H1 (cell line): ENCODE data around the gene TAS1R3. TPM values are rescaled to one million over a fixed set of nuclear protein-coding genes. Genes with fewer than 3 reads are reported as not detected.

Source experiments
- CTCF ChIA-PET: fragments of 300-600 bp; sonication (Branson Sonifier 250); formaldehyde crosslinking; loops from one replicate; lab custom pipeline; 2021; ENCODE audit not compliant: partially characterized antibody; lab: Charles Lee
- POLR2A ChIA-PET: fragments of 300-600 bp; sonication (Branson Sonifier 250); formaldehyde crosslinking; loops from one replicate; lab custom pipeline; 2021; ENCODE audit warnings: inconsistent platforms; ENCODE audit not compliant: partially characterized antibody; lab: Charles Lee
- DNase-seq, 2 experiments: peaks; one replicate each; pipeline versions ENCODE4 v3.0.0 to v3.0.0-alpha.2; 2010 to 2022; ENCODE audit warnings: low spot score in 2 of 2, low read depth in 1 of 2, mixed read lengths in 1 of 2
- FAIRE-seq: peaks from 2 replicates; lab custom pipeline; 2011; peaks lifted over from hg19 to GRCh38; lab: Jason Lieb, UNC
- H2AFZ ChIP-seq: 2 replicates; pipeline ENCODE4 v1.8.1; 2012; ENCODE audit warnings: low read length, inconsistent platforms
- H2AK5ac ChIP-seq: 2 replicates; pipeline ENCODE4 v1.6.1; 2013; ENCODE audit warnings: low read depth, low read length
- H2BK120ac ChIP-seq: replicated peaks from 2 replicates; pipeline ENCODE3; 2013; ENCODE audit warnings: low read depth, low read length, inconsistent platforms
- H2BK12ac ChIP-seq: 2 replicates; pipeline ENCODE4 v1.6.1; 2013; ENCODE audit warnings: low read depth, low read length
- H2BK15ac ChIP-seq: 2 replicates; pipeline ENCODE4 v1.6.1; 2013; ENCODE audit warnings: low read length
- H2BK20ac ChIP-seq: 2 replicates; pipeline ENCODE4 v1.6.1; 2013; ENCODE audit warnings: low read length
- H2BK5ac ChIP-seq: 2 replicates; pipeline ENCODE4 v1.6.1; 2013; ENCODE audit warnings: low read depth, low read length
- H3K14ac ChIP-seq: 2 replicates; pipeline ENCODE4 v1.6.1; 2013; ENCODE audit warnings: inconsistent platforms; ENCODE audit not compliant: insufficient read length
- H3K18ac ChIP-seq: 2 replicates; pipeline ENCODE4 v1.6.1; 2013; ENCODE audit warnings: low read length; ENCODE audit errors: extremely low read depth
- H3K23ac ChIP-seq: 2 replicates; pipeline ENCODE4 v1.6.1; 2013; ENCODE audit warnings: inconsistent platforms; ENCODE audit not compliant: insufficient read length
- H3K23me2 ChIP-seq: 2 replicates; pipeline ENCODE4 v1.6.1; 2013; ENCODE audit warnings: low read depth, low read length
- H3K27ac ChIP-seq: 2 replicates; pipeline ENCODE4 v1.6.1; 2011; ENCODE audit warnings: low read depth, low read length, inconsistent platforms
- H3K27me3 ChIP-seq, 4 experiments: replicated peaks in 1 of 4; 1 replicate in 1 of 4; 2 replicates in 3 of 4; pipeline versions ENCODE4 v1.6.1 to v1.8.1; 2011 to 2013; ENCODE audit warnings: low read length in 3 of 4, mild to moderate bottlenecking in 3 of 4, inconsistent platforms in 2 of 4, mixed read lengths in 2 of 4, moderate library complexity in 1 of 4; ENCODE audit not compliant: control insufficient read depth in 3 of 4, insufficient read depth in 3 of 4; ENCODE audit errors: extremely low read depth in 1 of 4
- H3K36me3 ChIP-seq, 4 experiments: 2 replicates each; pipeline versions ENCODE4 v1.6.1 to v1.8.1; 2011 to 2013; ENCODE audit warnings: mild to moderate bottlenecking in 4 of 4, low read length in 3 of 4, moderate library complexity in 2 of 4, control low read depth in 1 of 4, inconsistent platforms in 1 of 4; ENCODE audit not compliant: insufficient read depth in 4 of 4, control insufficient read depth in 2 of 4
- H3K4ac ChIP-seq: replicated peaks from 2 replicates; pipeline ENCODE3; 2013; ENCODE audit warnings: low read length, low read depth, mixed read lengths, inconsistent platforms; ENCODE audit not compliant: insufficient read length
- H3K4me1 ChIP-seq, 4 experiments: replicated peaks in 1 of 4; 1 replicate in 1 of 4; 2 replicates in 3 of 4; pipeline versions ENCODE4 v1.6.1 to v1.8.1; 2011 to 2013; ENCODE audit warnings: low read length in 3 of 4, inconsistent platforms in 2 of 4, mixed read lengths in 1 of 4; ENCODE audit not compliant: insufficient read depth in 4 of 4, control insufficient read depth in 3 of 4
- H3K4me2 ChIP-seq, 2 experiments: 2 replicates each; pipeline versions ENCODE4 v1.6.1 to v1.8.1; 2011 to 2013; ENCODE audit warnings: low read depth in 2 of 2, low read length in 2 of 2, control low read depth in 1 of 2, inconsistent platforms in 1 of 2, mild to moderate bottlenecking in 1 of 2; ENCODE audit not compliant: insufficient read depth in 1 of 2
- H3K4me3 ChIP-seq, 4 experiments: fragments of 200-600, 300-600 bp in 1 of 4; sonication (generic), shearing (Covaris generic), sonication (Bioruptor Twin) in 1 of 4; 2 replicates each; pipeline versions ENCODE4 v1.5.1 to v1.8.1; 2011 to 2016; ENCODE audit warnings: low read length in 4 of 4, low read depth in 3 of 4, control low read depth in 2 of 4, inconsistent platforms in 2 of 4, mild to moderate bottlenecking in 2 of 4, mixed read lengths in 1 of 4, moderate library complexity in 1 of 4; ENCODE audit not compliant: insufficient read depth in 2 of 4; ENCODE audit errors: extremely low read depth in 1 of 4
- H3K56ac ChIP-seq: replicated peaks from 2 replicates; pipeline ENCODE3; 2013; ENCODE audit warnings: low read depth, mild to moderate bottlenecking, mixed read lengths, low read length, inconsistent platforms; ENCODE audit not compliant: insufficient read length
- H3K79me1 ChIP-seq: 2 replicates; pipeline ENCODE4 v1.6.1; 2013; ENCODE audit warnings: low read depth, low read length, control low read depth
- H3K79me2 ChIP-seq, 2 experiments: 2 replicates each; pipeline versions ENCODE4 v1.6.1 to v1.8.1; 2012 to 2013; ENCODE audit warnings: low read length in 2 of 2, mild to moderate bottlenecking in 2 of 2, inconsistent platforms in 1 of 2; ENCODE audit not compliant: insufficient read depth in 2 of 2, control insufficient read depth in 1 of 2
- H3K9ac ChIP-seq, 4 experiments: replicated peaks in 1 of 4; 1 replicate in 1 of 4; 2 replicates in 3 of 4; pipeline versions ENCODE4 v1.6.1 to v1.8.1; 2011 to 2013; ENCODE audit warnings: low read depth in 3 of 4, low read length in 3 of 4, control low read depth in 2 of 4, mild to moderate bottlenecking in 2 of 4, moderate library complexity in 2 of 4, inconsistent platforms in 1 of 4; ENCODE audit errors: extremely low read depth in 1 of 4
- H3K9me3 ChIP-seq, 2 experiments: 2 replicates each; pipeline versions ENCODE4 v1.6.1 to v1.8.1; 2012 to 2013; ENCODE audit warnings: mild to moderate bottlenecking in 2 of 2, moderate library complexity in 2 of 2, control low read depth in 1 of 2, inconsistent platforms in 1 of 2, low read depth in 1 of 2, low read length in 1 of 2, mixed read lengths in 1 of 2; ENCODE audit not compliant: insufficient read depth in 2 of 2
- H4K20me1 ChIP-seq, 2 experiments: replicated peaks in 1 of 2; 2 replicates each; pipeline versions ENCODE3 to v1.8.1; 2011 to 2013; ENCODE audit warnings: inconsistent platforms in 2 of 2, low read length in 2 of 2, mild to moderate bottlenecking in 1 of 2; ENCODE audit not compliant: insufficient read depth in 2 of 2, control insufficient read depth in 1 of 2
- H4K5ac ChIP-seq: 2 replicates; pipeline ENCODE4 v1.6.1; 2013; ENCODE audit warnings: low read length, low read depth, mixed read lengths, inconsistent platforms; ENCODE audit not compliant: insufficient read length
- H4K8ac ChIP-seq: 2 replicates; pipeline ENCODE4 v1.8.0; 2013; ENCODE audit warnings: mild to moderate bottlenecking, moderate library complexity, low read length, inconsistent platforms; ENCODE audit not compliant: insufficient read depth; ENCODE audit errors: extremely low read depth
- H4K91ac ChIP-seq: replicated peaks from 2 replicates; pipeline ENCODE3; 2013; ENCODE audit warnings: low read length, mixed read lengths, inconsistent platforms; ENCODE audit not compliant: insufficient read length
- ATF3 ChIP-seq: IDR thresholded peaks from 2 replicates; pipeline ENCODE4 v1.6.1; 2011; ENCODE audit warnings: low read depth, mild to moderate bottlenecking, low read length; ENCODE audit not compliant: insufficient read depth
- EGR1 ChIP-seq: IDR thresholded peaks from 2 replicates; pipeline ENCODE4 v1.6.1; 2011; ENCODE audit warnings: low read depth, low read length, borderline replicate concordance
- RNF2 ChIP-seq: fragments of 200-900, 300-1000 bp; sonication (generic); IDR thresholded peaks from 2 replicates; pipeline ENCODE4 v1.7.1; 2016; ENCODE audit warnings: borderline replicate concordance, low read depth, mild to moderate bottlenecking, antibody characterized with exemption, low read length; ENCODE audit not compliant: poor library complexity, severe bottlenecking; ENCODE audit errors: missing control alignments
- WGBS, 2 experiments: shearing (Covaris generic) in 1 of 2; methylation state at CpG; one replicate each; pipeline versions ENCODE4 v1.1.6 to v1.1.7; 2013 to 2015; ENCODE audit warnings: low lambda C conversion rate in 2 of 2, mixed read lengths in 2 of 2, inconsistent platforms in 1 of 2, low coverage in 1 of 2, missing lambda C conversion rate in 1 of 2; ENCODE audit not compliant: insufficient replicate concordance in 2 of 2, insufficient coverage in 1 of 2, insufficient read length in 1 of 2; ENCODE audit errors: extremely low coverage in 1 of 2, missing lambda C conversion rate in 1 of 2; 5-methylcytosine and 5-hydroxymethylcytosine counted together
- polyA plus RNA-seq, 7 experiments: library from polyadenylated mRNA; depleted of rRNA in 3 of 7; stranded (reverse) in 5 of 7; unstranded in 2 of 7; fragments of >200 nt in 5 of 7; fragments of 200-250 nt in 2 of 7; gene quantifications; 1 replicate in 5 of 7; 2 replicates in 1 of 7; 4 replicates in 1 of 7; pipeline versions ENCODE4 v1.2.1 to v1.2.3, GENCODE V29; 2011 to 2013; ENCODE audit warnings: missing spikeins in 2 of 7, mixed read lengths in 2 of 7
- total RNA-seq: library from RNA; stranded (reverse); fragmentation: NEBNext Ultra II Directional; extraction: Animal tissue kit (Norgen Biotek cat#: 25700); gene quantifications from 2 replicates; pipeline ENCODE4 v1.2.1, GENCODE V29; 2021

TAS1R3 gene
- total and polyA plus RNA-seq, 2 of the 8 experiments (the other 6 are each of a cell fraction or from before 2014, with no cell fraction given), result 0.03 to 0.19 TPM

- CTCF ChIA-PET, result interaction anchor here (0.5 kb wide), 1 partner anchor 340 kb away, joined by 3 read pairs; no protein-coding TSS in a partner anchor
- FAIRE-seq (no peak), DNase-seq (no peak)
- no peak overlapping the region for H2BK12ac ChIP-seq
- no peak overlapping the region for H3K27ac ChIP-seq
- H4K20me1 ChIP-seq, result peaks cover 3 to 26% of the 10 kb centered on the region in 2 experiments
- H3K27me3 ChIP-seq, result no peaks in the 10 kb centered on the region; a peak in 1 of 7 replicates
- POLR2A ChIA-PET, result interaction anchor here (0.6 to 1.4 kb wide), 4 partner anchors 8 to 32 kb away, joined by 3 to 4 read pairs (median 4); no protein-coding TSS in a partner anchor
- no peak overlapping the region for H3K4ac ChIP-seq
- peaks cover 13% of the 10 kb centered on the region for H3K79me1 ChIP-seq
- H3K9me3 ChIP-seq, result peaks cover 0 to 6% of the 10 kb centered on the region in 2 experiments; a peak in 2 of 4 replicates
- no peak overlapping the region for H4K91ac ChIP-seq
- peaks cover 0 to 8% (median 3%) of the 10 kb centered on the region in 4 experiments; a peak in 5 of 7 replicates for H3K4me1 ChIP-seq
- no peak overlapping the region for H2BK20ac ChIP-seq
- no peak overlapping the region for H3K4me3 ChIP-seq
- H3K9ac ChIP-seq, result no peak overlapping the region
- no peak overlapping the region for H2AFZ ChIP-seq
- H3K18ac ChIP-seq, result no peak overlapping the region
- no peak overlapping the region for H2BK5ac ChIP-seq
- peaks cover 9% of the 10 kb centered on the region for H3K23me2 ChIP-seq
- TF ChIP-seq EGR1, result no peak
- no peak for TF ChIP-seq RNF2
- no peak for TF ChIP-seq ATF3
- TF ChIP-seq, all 59 proteins: peak for 0
- H3K36me3 ChIP-seq, result peaks cover 0 to 3% (median 0%) of the 10 kb centered on the region in 4 experiments; a peak in 1 of 8 replicates
- no peak overlapping the region for H3K23ac ChIP-seq
- peaks cover 3 to 16% of the 10 kb centered on the region in 2 experiments; a peak in 3 of 4 replicates for H3K79me2 ChIP-seq
- 100% methylated on average over 6 of the region's 15 CpGs; no CpG with 5 or more reads in 1 of the 2 experiments for WGBS, 2 experiments
- H4K8ac ChIP-seq, result no peak overlapping the region
- H2BK15ac ChIP-seq, result no peak overlapping the region
- no peak overlapping the region for H3K56ac ChIP-seq
- no peak overlapping the region for H2AK5ac ChIP-seq
- H2BK120ac ChIP-seq, result no peak overlapping the region
- no peak overlapping the region for H3K14ac ChIP-seq
- H3K4me2 ChIP-seq, result no peak overlapping the region
- H4K5ac ChIP-seq, result no peak overlapping the region
Observed at GRCh38 chr1:1328254-1328653, 2.8 kb upstream of the TAS1R3 start.
